Loucy (cell line): Measurements from ENCODE around the gene DES.

ENCODE experiments used
- H2AFZ ChIP-seq: fragments of 200-600 bp; sonication (generic); 2 replicates; pipeline ENCODE4 v1.6.0; 2016; ENCODE audit warnings: antibody characterized with exemption, mild to moderate bottlenecking, low read length, moderate library complexity
- H3F3A ChIP-seq: fragments of 200-600 bp; 2 replicates; pipeline ENCODE4 v1.6.0; 2016; ENCODE audit warnings: antibody characterized with exemption, low read depth, mild to moderate bottlenecking
- H3K27me3 ChIP-seq: fragments of 200-600 bp; sonication (generic); 2 replicates; pipeline ENCODE4 v1.6.1; 2014; ENCODE audit warnings: low read length, mild to moderate bottlenecking; ENCODE audit not compliant: insufficient read depth, poor library complexity, severe bottlenecking
- H3K36me3 ChIP-seq: fragments of 200-600 bp; sonication (generic); 2 replicates; pipeline ENCODE4 v1.6.1; 2016; ENCODE audit warnings: low read length; ENCODE audit not compliant: insufficient read depth
- H3K4me1 ChIP-seq: fragments of 200-600 bp; sonication (generic); 2 replicates; pipeline ENCODE4 v1.5.1; 2014; ENCODE audit warnings: low read length, mild to moderate bottlenecking; ENCODE audit not compliant: insufficient read depth, poor library complexity, severe bottlenecking
- H3K4me2 ChIP-seq: fragments of 200-600 bp; sonication (generic); 2 replicates; pipeline ENCODE4 v1.6.0; 2014; ENCODE audit warnings: antibody characterized with exemption, low read length, low read depth, mild to moderate bottlenecking; ENCODE audit not compliant: poor library complexity, severe bottlenecking
- H3K4me3 ChIP-seq: fragments of 200-600 bp; sonication (generic); 2 replicates; pipeline ENCODE4 v1.5.1; 2014; ENCODE audit warnings: low read length, mild to moderate bottlenecking, mixed read lengths; ENCODE audit not compliant: poor library complexity, severe bottlenecking
- H3K79me2 ChIP-seq: fragments of 200-600 bp; sonication (generic); 2 replicates; pipeline ENCODE4 v1.6.1; 2014; ENCODE audit warnings: low read length; ENCODE audit not compliant: insufficient read depth
- H3K9ac ChIP-seq: fragments of 200-600 bp; sonication (generic); 2 replicates; pipeline ENCODE4 v1.6.0; 2014; ENCODE audit warnings: mild to moderate bottlenecking, low read depth, low read length, moderate library complexity; ENCODE audit not compliant: poor library complexity, severe bottlenecking
- H3K9me2 ChIP-seq: fragments of 200-600 bp; sonication (generic); replicated peaks from 2 replicates; pipeline ENCODE4 v1.6.1; 2016; ENCODE audit warnings: low read depth, low read length, mixed read lengths
- H3K9me3 ChIP-seq: fragments of 200-600 bp; sonication (generic); 2 replicates; pipeline ENCODE4 v1.6.1; 2014; ENCODE audit warnings: mild to moderate bottlenecking, antibody characterized with exemption, low read length, low read depth; ENCODE audit not compliant: insufficient read depth
- H4K20me1 ChIP-seq: fragments of 200-600 bp; sonication (generic); 2 replicates; pipeline ENCODE4 v1.6.0; 2014; ENCODE audit warnings: antibody characterized with exemption, low read length, mild to moderate bottlenecking; ENCODE audit not compliant: insufficient read depth, poor library complexity, severe bottlenecking
- CTCF ChIP-seq: fragments of 200-600 bp; sonication (generic); conservative IDR thresholded peaks from 2 replicates; pipeline ENCODE4 v1.5.1; 2014; ENCODE audit warnings: mild to moderate bottlenecking, antibody characterized with exemption, low read length
- EZH2phosphoT487 ChIP-seq: fragments of 200-600 bp; IDR thresholded peaks from 2 replicates; pipeline ENCODE4 v1.6.1; 2018; ENCODE audit warnings: antibody characterized with exemption, mild to moderate bottlenecking, moderate library complexity, borderline replicate concordance

Gene DES

GRCh38 chr2:219386532-219387280 is 31.5 kb upstream of the DES start:
- H3K9ac ChIP-seq = peak overlapping the region; percentile 89
- TF ChIP-seq CTCF (no peak), EZH2phosphoT487 (no peak)
- no peaks in the 10 kb centered on the region for H3K9me3 ChIP-seq
- peaks cover 18% of the 10 kb centered on the region for H3K4me1 ChIP-seq
- peaks cover 10% of the 10 kb centered on the region for H4K20me1 ChIP-seq
- peak overlapping the region; percentile 100 for H3K4me3 ChIP-seq
- no peaks in the 10 kb centered on the region for H3F3A ChIP-seq
- H3K79me2 ChIP-seq = peaks cover 23% of the 10 kb centered on the region
- no peaks in the 10 kb centered on the region for H3K27me3 ChIP-seq
- peak overlapping the region; percentile 95 for H2AFZ ChIP-seq
- no peaks in the 10 kb centered on the region for H3K9me2 ChIP-seq
- H3K4me2 ChIP-seq = peak overlapping the region; percentile 99
- H3K36me3 ChIP-seq = peaks cover 10% of the 10 kb centered on the region; the same call in 1 of the 2 replicates

DNA sequence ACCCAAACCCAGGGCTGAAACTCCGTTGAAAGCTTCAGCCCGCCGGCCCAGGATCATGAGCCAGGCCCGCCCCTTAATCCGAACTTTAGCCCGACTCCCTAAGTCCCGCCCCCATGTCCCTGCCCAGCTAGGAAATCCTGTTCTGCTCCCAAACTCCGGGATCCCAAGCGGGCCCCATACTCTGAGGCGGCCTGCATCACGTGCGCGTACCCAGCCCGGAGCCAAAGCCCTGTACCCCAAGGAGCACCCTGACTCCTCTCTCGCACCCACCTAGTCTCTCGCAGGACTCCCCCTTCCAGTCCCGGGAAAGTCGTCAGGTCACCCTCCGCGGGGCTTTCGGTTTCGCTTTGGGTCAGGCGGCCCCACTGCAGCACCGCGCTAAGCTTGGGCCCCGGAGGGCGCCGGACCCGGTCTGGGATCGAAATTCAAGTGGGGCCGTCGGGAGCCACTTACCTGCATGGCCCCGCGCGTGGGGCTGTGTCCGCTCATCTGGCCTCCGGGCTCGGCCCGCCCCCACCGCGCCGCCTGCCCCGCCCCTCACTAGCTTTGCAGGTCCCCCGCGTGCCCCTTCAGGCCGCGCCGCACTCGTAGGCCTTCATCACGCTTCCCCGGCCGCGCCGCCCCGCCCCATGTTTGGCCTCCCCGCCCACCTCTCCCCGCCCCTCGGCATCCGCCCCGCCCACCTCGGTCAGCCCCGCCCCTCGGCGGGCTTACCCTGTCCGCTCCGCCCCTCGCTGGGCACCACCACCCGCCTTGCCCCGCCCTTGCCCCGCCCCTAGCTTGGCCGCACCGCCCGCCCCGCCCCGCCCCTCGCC is 30.7 kb upstream of the DES start, which contains the start of gene DNPEP:
Gene DNPEP (minus strand): TSS at position 607 of the 815 bp plus-strand sequence. CDS start 118 bp downstream, at position 489.
- Histone ChIP-seq H4K20me1 (peaks cover 10% of the 10 kb centered on the region), H3K79me2 (peaks cover 23% of the 10 kb centered on the region), H3K4me2 (peak within 1 kb of the TSS; percentile 99), H3F3A (no peaks in the 10 kb centered on the region), H3K9me3 (no peaks in the 10 kb centered on the region), H3K36me3 (peaks cover 9% of the 10 kb centered on the region; the same call in 1 of the 2 replicates), H3K9ac (peak within 1 kb of the TSS; percentile 89), H3K9me2 (no peaks in the 10 kb centered on the region), H3K4me1 (peaks cover 18% of the 10 kb centered on the region), H2AFZ (peak within 1 kb of the TSS; percentile 97), H3K4me3 (peak within 1 kb of the TSS; percentile 100), H3K27me3 (no peaks in the 10 kb centered on the region)
- TF ChIP-seq CTCF = no peak

DNA sequence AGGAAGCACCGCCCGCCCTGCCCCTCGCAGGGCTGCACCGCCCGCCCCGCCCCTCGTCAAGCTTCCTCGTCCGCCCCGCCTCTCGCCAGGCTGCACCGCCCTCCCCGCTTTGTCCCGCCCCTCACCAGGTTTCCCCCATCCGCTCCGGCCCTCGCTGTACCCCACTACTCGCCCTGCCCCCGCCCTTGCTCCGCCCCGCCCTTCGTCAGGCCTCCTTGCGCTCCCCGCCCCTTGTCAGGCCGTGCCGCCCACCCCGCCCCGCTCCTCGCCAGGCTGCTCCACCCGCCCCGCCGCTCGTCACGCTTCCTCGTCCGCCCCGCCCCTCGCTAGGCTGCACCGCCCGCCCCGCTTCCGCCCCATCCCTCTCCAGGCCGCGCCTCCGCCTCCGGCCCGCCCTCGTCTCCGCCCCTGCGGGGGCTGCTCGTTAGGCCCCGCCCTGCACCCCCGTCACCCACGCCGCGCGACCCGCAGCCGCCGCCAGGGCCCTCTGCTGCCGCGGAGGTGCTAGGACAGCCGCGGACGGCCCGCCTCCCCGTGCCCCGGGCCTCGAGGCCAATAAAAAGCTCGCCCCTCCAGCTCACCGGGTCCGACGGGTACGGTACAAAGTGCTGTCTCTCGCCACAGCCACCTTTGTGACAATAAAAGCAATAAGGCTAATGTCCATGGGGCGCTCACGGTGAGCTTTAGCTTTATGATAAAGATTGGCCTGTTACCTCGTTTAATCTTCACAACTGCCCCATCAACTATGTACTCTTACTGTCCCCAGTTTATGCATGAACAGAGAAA is 29.9 kb upstream of the DES start:
- TF ChIP-seq CTCF = peak; percentile 65
- TF ChIP-seq EZH2phosphoT487 = no peak
- H3K4me1 ChIP-seq = peaks cover 18% of the 10 kb centered on the region
- H3K36me3 ChIP-seq = peaks cover 9% of the 10 kb centered on the region; the same call in 1 of the 2 replicates
- peak overlapping the region; percentile 83 for H3K4me2 ChIP-seq
- H3K4me3 ChIP-seq = peak overlapping the region; percentile 73
- no peaks in the 10 kb centered on the region for H3F3A ChIP-seq
- H3K27me3 ChIP-seq = no peaks in the 10 kb centered on the region
- H3K9me2 ChIP-seq = no peaks in the 10 kb centered on the region
- peak overlapping the region; percentile 69 for H3K9ac ChIP-seq
- peaks cover 10% of the 10 kb centered on the region for H4K20me1 ChIP-seq
- H3K79me2 ChIP-seq = peaks cover 23% of the 10 kb centered on the region
- no peaks in the 10 kb centered on the region for H3K9me3 ChIP-seq
- H2AFZ ChIP-seq = peak overlapping the region; percentile 97
